Smooth muscle cell (in vitro differentiated cells): ENCODE measurements around the gene KLHL29. TPM values are rescaled to one million over a fixed set of nuclear protein-coding genes. Genes with fewer than 3 reads are reported as not detected.

Experiments used
- DNase-seq: peaks from one replicate; lab custom pipeline; 2025; ENCODE audit not compliant: unreplicated experiment; lab: John Stamatoyannopoulos, UW
- H2AFZ ChIP-seq: fragments of 200-600 bp; sonication (generic); 2 replicates; pipeline ENCODE4 v1.6.0; 2016; ENCODE audit warnings: antibody characterized with exemption, low read depth, mild to moderate bottlenecking
- H3F3A ChIP-seq: fragments of 200-600 bp; sonication (generic); 2 replicates; pipeline ENCODE4 v1.6.0; 2017; ENCODE audit warnings: antibody characterized with exemption, low read depth
- H3K27ac ChIP-seq: fragments of 200-600 bp; sonication (generic); 2 replicates; pipeline ENCODE4 v1.5.1; 2016; ENCODE audit warnings: low read depth, mild to moderate bottlenecking
- H3K27me3 ChIP-seq: fragments of 200-600 bp; sonication (generic); 2 replicates; pipeline ENCODE4 v1.6.1; 2016; ENCODE audit warnings: low read depth, mild to moderate bottlenecking
- H3K36me3 ChIP-seq: fragments of 200-600 bp; sonication (generic); 2 replicates; pipeline ENCODE4 v1.5.1; 2016; ENCODE audit warnings: low read depth
- H3K4me1 ChIP-seq: fragments of 200-600 bp; sonication (generic); 2 replicates; pipeline ENCODE4 v1.5.1; 2016; ENCODE audit warnings: low read depth
- H3K4me2 ChIP-seq: fragments of 200-600 bp; sonication (generic); 2 replicates; pipeline ENCODE4 v1.6.0; 2016; ENCODE audit warnings: mild to moderate bottlenecking
- H3K4me3 ChIP-seq: fragments of 200-600 bp; sonication (generic); 2 replicates; pipeline ENCODE4 v1.5.1; 2016; ENCODE audit warnings: mild to moderate bottlenecking
- H3K79me2 ChIP-seq: fragments of 200-600 bp; sonication (generic); 2 replicates; pipeline ENCODE4 v1.6.0; 2016; ENCODE audit warnings: low read depth, mild to moderate bottlenecking
- H3K9ac ChIP-seq: fragments of 200-600 bp; sonication (generic); 2 replicates; pipeline ENCODE4 v1.6.0; 2016; ENCODE audit warnings: low read depth
- H3K9me3 ChIP-seq: fragments of 200-600 bp; sonication (generic); replicated peaks from 2 replicates; pipeline ENCODE4 v1.5.1; 2016; ENCODE audit warnings: low read depth
- H4K20me1 ChIP-seq: fragments of 200-600 bp; sonication (generic); 2 replicates; pipeline ENCODE4 v1.6.0; 2016; ENCODE audit warnings: low read depth
- CTCF ChIP-seq: fragments of 200-600 bp; sonication (generic); IDR thresholded peaks from 2 replicates; pipeline ENCODE4 v1.5.1; 2017; ENCODE audit warnings: borderline replicate concordance, mild to moderate bottlenecking, antibody characterized with exemption; ENCODE audit not compliant: insufficient read depth, poor library complexity, severe bottlenecking
- WGBS: methylation state at CpG from one replicate; pipeline ENCODE4 v1.1.7; 2016; ENCODE audit warnings: low lambda C conversion rate; 5-methylcytosine and 5-hydroxymethylcytosine counted together
- polyA plus RNA-seq: library from polyadenylated mRNA; unstranded; fragments of >200 nt; fragmentation: Nextera tagmentation; extraction: Ambion mirVana; gene quantifications from 2 replicates; pipeline ENCODE4 v1.2.1, GENCODE V29; 2016
- total RNA-seq: library from RNA; depleted of rRNA; stranded (reverse); fragments of >200 nt; gene quantifications from 2 replicates; pipeline ENCODE4 v1.2.3, GENCODE V29; 2014

Gene KLHL29
- total and polyA plus RNA-seq, 2 experiments from 2014 or later = 3.1 to 6.6 TPM

GRCh38 chr2:23567161-23567756, 182.3 kb downstream of the KLHL29 start:
- Histone ChIP-seq H4K20me1 (peaks cover 33% of the 10 kb centered on the region), H3K4me2 (peak overlapping the region; percentile 69), H3K27me3 (no peaks in the 10 kb centered on the region), H3K79me2 (no peaks in the 10 kb centered on the region), H3K9me3 (no peaks in the 10 kb centered on the region), H3K9ac (no peak overlapping the region), H3K36me3 (no peaks in the 10 kb centered on the region), H3F3A (peaks cover 3% of the 10 kb centered on the region), H3K4me1 (peaks cover 3% of the 10 kb centered on the region), H2AFZ (no peak overlapping the region), H3K4me3 (no peak overlapping the region), H3K27ac (peak overlapping the region; percentile 58)
- peak; percentile 28 for DNase-seq
- WGBS = 19% methylated on average over 15 of the region's 15 CpGs
- TF ChIP-seq CTCF = no peak

- H3K36me3 ChIP-seq = no peaks in the 10 kb centered on the region
- peak overlapping the region; percentile 69 for H3K4me2 ChIP-seq
- H3K27ac ChIP-seq = no peak overlapping the region
- H3K4me1 ChIP-seq = peaks cover 3% of the 10 kb centered on the region
- H3F3A ChIP-seq = peaks cover 3% of the 10 kb centered on the region
- WGBS = 63% methylated on average over 2 of the region's 2 CpGs
- no peak for DNase-seq
- H4K20me1 ChIP-seq = peaks cover 33% of the 10 kb centered on the region
- no peak for TF ChIP-seq CTCF
- H2AFZ ChIP-seq = no peak overlapping the region
- H3K9ac ChIP-seq = no peak overlapping the region
- no peaks in the 10 kb centered on the region for H3K27me3 ChIP-seq
- no peaks in the 10 kb centered on the region for H3K79me2 ChIP-seq
- no peaks in the 10 kb centered on the region for H3K9me3 ChIP-seq
- no peak overlapping the region for H3K4me3 ChIP-seq
These were observed 183.2 kb downstream of the KLHL29 start for GRCh38 chr2:23568211-23568610.

- Histone ChIP-seq H3K4me2 (no peak overlapping the region), H3K79me2 (no peaks in the 10 kb centered on the region), H3K9ac (no peak overlapping the region), H3K9me3 (no peaks in the 10 kb centered on the region), H3K4me3 (no peak overlapping the region), H3K27ac (no peak overlapping the region), H3K27me3 (no peaks in the 10 kb centered on the region), H4K20me1 (peaks cover 33% of the 10 kb centered on the region), H3K36me3 (no peaks in the 10 kb centered on the region), H2AFZ (no peak overlapping the region), H3K4me1 (peaks cover 3% of the 10 kb centered on the region), H3F3A (peaks cover 3% of the 10 kb centered on the region)
- WGBS = 91% methylated on average over 3 of the region's 3 CpGs
- DNase-seq = no peak
- no peak for TF ChIP-seq CTCF
These were observed 183.7 kb downstream of the KLHL29 start for GRCh38 chr2:23568626-23569190.
